Left forelimb (tissue), 1 donor: Measurements from ENCODE around the gene MTRF1.
"Not testable (repeated sequence)": the region's sequence is repeated elsewhere in the genome, so short reads cannot be mapped to it uniquely, and the experiment has no call there.

ENCODE experiments used
- DNase-seq: peaks from one replicate; pipeline ENCODE4 v3.0.0-alpha.2; 2018; ENCODE audit warnings: low spot score

The MTRF1 gene

GRCh38 chr13:41222259-41222852, 41.0 kb downstream of the MTRF1 start:
- no peak for DNase-seq

- no peak for DNase-seq
These were observed 43.0 kb downstream of the MTRF1 start for GRCh38 chr13:41220401-41220800.

- no peak for DNase-seq
These were observed 47.2 kb downstream of the MTRF1 start for GRCh38 chr13:41216160-41216559.

- no peak for DNase-seq
These were observed 49.5 kb downstream of the MTRF1 start for GRCh38 chr13:41213919-41214318.

GRCh38 chr13:41213316-41213715, 50.1 kb downstream of the MTRF1 start:
- DNase-seq = no peak

GRCh38 chr13:41212881-41213280, 50.5 kb downstream of the MTRF1 start:
- no peak for DNase-seq

GRCh38 chr13:41211062-41211461, 52.3 kb downstream of the MTRF1 start:
- no peak for DNase-seq

GRCh38 chr13:41206467-41206866, 56.9 kb downstream of the MTRF1 start:
- DNase-seq = no peak

- DNase-seq = no peak
These were observed 59.6 kb downstream of the MTRF1 start for GRCh38 chr13:41203810-41204209.

GRCh38 chr13:41200126-41200525, 63.2 kb downstream of the MTRF1 start:
- DNase-seq = no peak

- DNase-seq = no peak
These were observed 63.9 kb downstream of the MTRF1 start for GRCh38 chr13:41199526-41199925.

GRCh38 chr13:41199079-41199478, 64.3 kb downstream of the MTRF1 start:
- DNase-seq = no peak

- no peak for DNase-seq
These were observed 66.8 kb downstream of the MTRF1 start for GRCh38 chr13:41196620-41197019.

GRCh38 chr13:41196011-41196410, 67.4 kb downstream of the MTRF1 start:
- no peak for DNase-seq

GRCh38 chr13:41193919-41194824, 69.2 kb downstream of the MTRF1 start, which contains the start of gene KBTBD7:
KBTBD7 (minus strand) TSS chr13:41194569; CDS start chr13:41194257, 312 bp downstream.
- peak; percentile 94 for DNase-seq

GRCh38 chr13:41193469-41193868, 69.9 kb downstream of the MTRF1 start:
- DNase-seq = no peak

- no peak for DNase-seq
These were observed 74.8 kb downstream of the MTRF1 start for GRCh38 chr13:41188584-41188983.

- no peak for DNase-seq
These were observed 76.9 kb downstream of the MTRF1 start for GRCh38 chr13:41186481-41186880.

GRCh38 chr13:41182231-41182630, 81.1 kb downstream of the MTRF1 start:
- no peak for DNase-seq

GRCh38 chr13:41179593-41180250, 83.7 kb downstream of the MTRF1 start:
- no peak for DNase-seq

GRCh38 chr13:41178040-41178439, 85.3 kb downstream of the MTRF1 start:
- DNase-seq = no peak

GRCh38 chr13:41177616-41178015, 85.8 kb downstream of the MTRF1 start:
- no peak for DNase-seq

GRCh38 chr13:41175576-41175975, 87.8 kb downstream of the MTRF1 start:
- not testable (repeated sequence) for DNase-seq
